K562 (cell line): Measurements from ENCODE around the gene GDF7. TPM values are rescaled to one million over a fixed set of nuclear protein-coding genes. Genes with fewer than 3 reads are reported as not detected.

Source experiments
- CEBPB ChIP-seq: fragments of 450-650 bp; IDR thresholded peaks from 2 replicates; pipeline ENCODE4 v1.6.1; 2016; ENCODE audit warnings: missing genetic modification characterization, missing compliant biosample characterization
- TCF3 ChIP-seq: sonication (generic); formaldehyde crosslinking; IDR thresholded peaks from 2 replicates; pipeline ENCODE4 v1.4.0; 2020; ENCODE audit warnings: mild to moderate bottlenecking, missing genetic modification reagents
- ZNF780A ChIP-seq: fragments of 250-450 bp; sonication (Bioruptor Pico); IDR thresholded peaks from 2 replicates; pipeline ENCODE4 v1.5.0; 2021; ENCODE audit warnings: mild to moderate bottlenecking
- ZSCAN29 ChIP-seq: fragments of 450-650 bp; IDR thresholded peaks from 2 replicates; pipeline ENCODE4 v1.6.1; 2017
- polyA plus RNA-seq, 8 experiments: library from polyadenylated mRNA; depleted of rRNA in 4 of 8; stranded (reverse) in 5 of 8; unstranded in 3 of 8; fragments of >200 nt; fragmentation: Nextera tagmentation in 2 of 8; fragmentation: Illumina TruSeq in 1 of 8; extraction: Ambion mirVana in 2 of 8; extraction: Trizol in 1 of 8; gene quantifications; 2 replicates each; pipeline versions ENCODE4 v1.2.1 to v1.2.3, GENCODE V29; 2011 to 2014; ENCODE audit warnings: inconsistent platforms in 1 of 8, missing spikeins in 1 of 8
- total RNA-seq, 7 experiments: library from RNA; depleted of rRNA in 6 of 7; stranded (reverse); fragments of >200 nt in 6 of 7; fragmentation: Illumina TruSeq in 2 of 7; extraction: Trizol in 2 of 7; gene quantifications; 2 replicates each; pipeline versions ENCODE4 v1.2.1 to v1.2.3, GENCODE V29; 2011 to 2021; ENCODE audit warnings: low replicate concordance in 1 of 7
- TF ChIP-seq, protein P1 (sequence below): fragments of 450-650 bp; IDR thresholded peaks from 2 replicates; pipeline ENCODE4 v1.6.1; 2016; ENCODE audit warnings: low read depth
- TF ChIP-seq, protein P2 (sequence below): fragments of 250-450 bp; sonication (Bioruptor Pico); IDR thresholded peaks from 2 replicates; pipeline ENCODE4 v1.5.0; 2022; ENCODE audit warnings: mild to moderate bottlenecking
- TF ChIP-seq, protein P3 (sequence below): sonication (generic); formaldehyde crosslinking; IDR thresholded peaks from 2 replicates; pipeline ENCODE4 v1.8.0; 2023; ENCODE audit warnings: mild to moderate bottlenecking, missing genetic modification reagents
- TF ChIP-seq, protein P4 (sequence below): sonication (generic); formaldehyde crosslinking; IDR thresholded peaks from 2 replicates; pipeline ENCODE4 v1.5.0; 2020; ENCODE audit warnings: missing genetic modification reagents
- TF ChIP-seq, protein P5 (sequence below): fragments of 250-450 bp; sonication (Bioruptor Pico); IDR thresholded peaks from 2 replicates; pipeline ENCODE4 v1.4.0; 2020; ENCODE audit warnings: mild to moderate bottlenecking

Gene GDF7
- total and polyA plus RNA-seq, 9 of the 15 experiments (the other 6 are each of a cell fraction or from before 2014, with no cell fraction given): 0.01 TPM; not detected in 7

DNA sequence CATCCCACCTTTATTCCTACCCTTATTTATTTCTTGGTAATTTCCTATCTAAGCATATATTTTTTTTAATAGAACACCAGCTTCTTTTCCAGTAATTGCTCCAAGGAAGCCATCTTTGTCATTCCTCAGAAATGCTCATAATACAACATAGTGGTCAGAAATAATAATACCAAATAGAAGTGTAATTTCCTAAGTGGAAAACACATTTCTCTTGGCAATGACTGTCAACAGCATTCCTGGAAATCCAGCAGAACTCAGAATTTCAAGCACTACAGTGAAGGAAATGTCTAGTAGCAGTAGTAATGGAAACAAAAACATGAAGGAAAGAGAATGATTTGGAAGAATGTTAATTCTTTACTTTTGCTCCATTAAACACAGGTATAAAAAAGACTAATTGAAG, 56.6 kb downstream of the GDF7 start (continued):
- TF ChIP-seq, protein P1, sequence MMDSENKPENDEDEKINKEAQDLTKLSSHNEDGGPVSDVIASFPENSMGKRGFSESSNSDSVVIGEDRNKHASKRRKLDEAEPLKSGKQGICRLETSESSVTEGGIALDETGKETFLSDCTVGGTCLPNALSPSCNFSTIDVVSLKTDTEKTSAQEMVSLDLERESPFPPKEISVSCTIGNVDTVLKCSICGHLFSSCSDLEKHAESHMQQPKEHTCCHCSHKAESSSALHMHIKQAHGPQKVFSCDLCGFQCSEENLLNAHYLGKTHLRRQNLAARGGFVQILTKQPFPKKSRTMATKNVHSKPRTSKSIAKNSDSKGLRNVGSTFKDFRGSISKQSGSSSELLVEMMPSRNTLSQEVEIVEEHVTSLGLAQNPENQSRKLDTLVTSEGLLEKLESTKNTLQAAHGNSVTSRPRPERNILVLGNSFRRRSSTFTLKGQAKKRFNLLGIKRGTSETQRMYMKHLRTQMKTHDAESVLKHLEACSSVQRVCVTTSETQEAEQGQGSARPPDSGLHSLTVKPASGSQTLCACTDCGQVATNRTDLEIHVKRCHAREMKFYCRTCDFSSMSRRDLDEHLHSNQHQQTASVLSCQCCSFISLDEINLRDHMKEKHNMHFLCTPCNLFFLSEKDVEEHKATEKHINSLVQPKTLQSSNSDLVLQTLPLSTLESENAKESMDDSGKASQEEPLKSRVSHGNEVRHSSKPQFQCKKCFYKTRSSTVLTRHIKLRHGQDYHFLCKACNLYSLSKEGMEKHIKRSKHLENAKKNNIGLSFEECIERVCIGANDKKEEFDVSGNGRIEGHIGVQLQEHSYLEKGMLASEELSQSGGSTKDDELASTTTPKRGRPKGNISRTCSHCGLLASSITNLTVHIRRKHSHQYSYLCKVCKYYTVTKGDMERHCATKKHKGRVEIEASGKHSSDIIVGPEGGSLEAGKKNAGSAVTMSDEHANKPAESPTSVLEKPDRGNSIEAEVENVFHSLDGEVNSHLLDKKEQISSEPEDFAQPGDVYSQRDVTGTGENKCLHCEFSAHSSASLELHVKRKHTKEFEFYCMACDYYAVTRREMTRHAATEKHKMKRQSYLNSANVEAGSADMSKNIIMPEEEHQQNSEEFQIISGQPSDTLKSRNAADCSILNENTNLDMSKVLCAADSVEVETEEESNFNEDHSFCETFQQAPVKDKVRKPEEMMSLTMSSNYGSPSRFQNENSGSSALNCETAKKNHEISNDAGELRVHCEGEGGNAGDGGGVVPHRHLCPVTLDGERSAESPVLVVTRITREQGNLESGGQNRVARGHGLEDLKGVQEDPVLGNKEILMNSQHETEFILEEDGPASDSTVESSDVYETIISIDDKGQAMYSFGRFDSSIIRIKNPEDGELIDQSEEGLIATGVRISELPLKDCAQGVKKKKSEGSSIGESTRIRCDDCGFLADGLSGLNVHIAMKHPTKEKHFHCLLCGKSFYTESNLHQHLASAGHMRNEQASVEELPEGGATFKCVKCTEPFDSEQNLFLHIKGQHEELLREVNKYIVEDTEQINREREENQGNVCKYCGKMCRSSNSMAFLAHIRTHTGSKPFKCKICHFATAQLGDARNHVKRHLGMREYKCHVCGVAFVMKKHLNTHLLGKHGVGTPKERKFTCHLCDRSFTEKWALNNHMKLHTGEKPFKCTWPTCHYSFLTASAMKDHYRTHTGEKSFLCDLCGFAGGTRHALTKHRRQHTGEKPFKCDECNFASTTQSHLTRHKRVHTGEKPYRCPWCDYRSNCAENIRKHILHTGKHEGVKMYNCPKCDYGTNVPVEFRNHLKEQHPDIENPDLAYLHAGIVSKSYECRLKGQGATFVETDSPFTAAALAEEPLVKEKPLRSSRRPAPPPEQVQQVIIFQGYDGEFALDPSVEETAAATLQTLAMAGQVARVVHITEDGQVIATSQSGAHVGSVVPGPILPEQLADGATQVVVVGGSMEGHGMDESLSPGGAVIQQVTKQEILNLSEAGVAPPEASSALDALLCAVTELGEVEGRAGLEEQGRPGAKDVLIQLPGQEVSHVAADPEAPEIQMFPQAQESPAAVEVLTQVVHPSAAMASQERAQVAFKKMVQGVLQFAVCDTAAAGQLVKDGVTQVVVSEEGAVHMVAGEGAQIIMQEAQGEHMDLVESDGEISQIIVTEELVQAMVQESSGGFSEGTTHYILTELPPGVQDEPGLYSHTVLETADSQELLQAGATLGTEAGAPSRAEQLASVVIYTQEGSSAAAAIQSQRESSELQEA: no peak
- TF ChIP-seq TCF3 (CRISPR knock-in tag) (no peak), CEBPB (no peak), ZSCAN29 (no peak), ZNF780A (CRISPR knock-in tag) (no peak)
- TF ChIP-seq, protein P2, sequence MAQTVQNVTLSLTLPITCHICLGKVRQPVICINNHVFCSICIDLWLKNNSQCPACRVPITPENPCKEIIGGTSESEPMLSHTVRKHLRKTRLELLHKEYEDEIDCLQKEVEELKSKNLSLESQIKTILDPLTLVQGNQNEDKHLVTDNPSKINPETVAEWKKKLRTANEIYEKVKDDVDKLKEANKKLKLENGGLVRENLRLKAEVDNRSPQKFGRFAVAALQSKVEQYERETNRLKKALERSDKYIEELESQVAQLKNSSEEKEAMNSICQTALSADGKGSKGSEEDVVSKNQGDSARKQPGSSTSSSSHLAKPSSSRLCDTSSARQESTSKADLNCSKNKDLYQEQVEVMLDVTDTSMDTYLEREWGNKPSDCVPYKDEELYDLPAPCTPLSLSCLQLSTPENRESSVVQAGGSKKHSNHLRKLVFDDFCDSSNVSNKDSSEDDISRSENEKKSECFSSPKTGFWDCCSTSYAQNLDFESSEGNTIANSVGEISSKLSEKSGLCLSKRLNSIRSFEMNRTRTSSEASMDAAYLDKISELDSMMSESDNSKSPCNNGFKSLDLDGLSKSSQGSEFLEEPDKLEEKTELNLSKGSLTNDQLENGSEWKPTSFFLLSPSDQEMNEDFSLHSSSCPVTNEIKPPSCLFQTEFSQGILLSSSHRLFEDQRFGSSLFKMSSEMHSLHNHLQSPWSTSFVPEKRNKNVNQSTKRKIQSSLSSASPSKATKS (CRISPR knock-in tag): no peak
- TF ChIP-seq, protein P3, sequence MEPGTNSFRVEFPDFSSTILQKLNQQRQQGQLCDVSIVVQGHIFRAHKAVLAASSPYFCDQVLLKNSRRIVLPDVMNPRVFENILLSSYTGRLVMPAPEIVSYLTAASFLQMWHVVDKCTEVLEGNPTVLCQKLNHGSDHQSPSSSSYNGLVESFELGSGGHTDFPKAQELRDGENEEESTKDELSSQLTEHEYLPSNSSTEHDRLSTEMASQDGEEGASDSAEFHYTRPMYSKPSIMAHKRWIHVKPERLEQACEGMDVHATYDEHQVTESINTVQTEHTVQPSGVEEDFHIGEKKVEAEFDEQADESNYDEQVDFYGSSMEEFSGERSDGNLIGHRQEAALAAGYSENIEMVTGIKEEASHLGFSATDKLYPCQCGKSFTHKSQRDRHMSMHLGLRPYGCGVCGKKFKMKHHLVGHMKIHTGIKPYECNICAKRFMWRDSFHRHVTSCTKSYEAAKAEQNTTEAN (CRISPR knock-in tag): no peak
- TF ChIP-seq, protein P4, sequence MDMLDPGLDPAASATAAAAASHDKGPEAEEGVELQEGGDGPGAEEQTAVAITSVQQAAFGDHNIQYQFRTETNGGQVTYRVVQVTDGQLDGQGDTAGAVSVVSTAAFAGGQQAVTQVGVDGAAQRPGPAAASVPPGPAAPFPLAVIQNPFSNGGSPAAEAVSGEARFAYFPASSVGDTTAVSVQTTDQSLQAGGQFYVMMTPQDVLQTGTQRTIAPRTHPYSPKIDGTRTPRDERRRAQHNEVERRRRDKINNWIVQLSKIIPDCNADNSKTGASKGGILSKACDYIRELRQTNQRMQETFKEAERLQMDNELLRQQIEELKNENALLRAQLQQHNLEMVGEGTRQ (CRISPR knock-in tag): no peak
- TF ChIP-seq, protein P5, sequence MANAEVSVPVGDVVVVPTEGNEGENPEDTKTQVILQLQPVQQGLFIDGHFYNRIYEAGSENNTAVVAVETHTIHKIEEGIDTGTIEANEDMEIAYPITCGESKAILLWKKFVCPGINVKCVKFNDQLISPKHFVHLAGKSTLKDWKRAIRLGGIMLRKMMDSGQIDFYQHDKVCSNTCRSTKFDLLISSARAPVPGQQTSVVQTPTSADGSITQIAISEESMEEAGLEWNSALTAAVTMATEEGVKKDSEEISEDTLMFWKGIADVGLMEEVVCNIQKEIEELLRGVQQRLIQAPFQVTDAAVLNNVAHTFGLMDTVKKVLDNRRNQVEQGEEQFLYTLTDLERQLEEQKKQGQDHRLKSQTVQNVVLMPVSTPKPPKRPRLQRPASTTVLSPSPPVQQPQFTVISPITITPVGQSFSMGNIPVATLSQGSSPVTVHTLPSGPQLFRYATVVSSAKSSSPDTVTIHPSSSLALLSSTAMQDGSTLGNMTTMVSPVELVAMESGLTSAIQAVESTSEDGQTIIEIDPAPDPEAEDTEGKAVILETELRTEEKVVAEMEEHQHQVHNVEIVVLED (CRISPR knock-in tag): no peak
